GM19438 (cell line): ENCODE data around the gene CUX1.
"Not testable (repeated sequence)": the region's sequence is repeated elsewhere in the genome, so short reads cannot be mapped to it uniquely, and the experiment has no call there.

Source experiments
- ATAC-seq: cut with Tn5 transposase; IDR thresholded peaks from one replicate; pipeline ENCODE4 v1.9.1; 2021; ENCODE audit warnings: low read depth; ENCODE audit not compliant: unreplicated experiment

CUX1 gene

DNA sequence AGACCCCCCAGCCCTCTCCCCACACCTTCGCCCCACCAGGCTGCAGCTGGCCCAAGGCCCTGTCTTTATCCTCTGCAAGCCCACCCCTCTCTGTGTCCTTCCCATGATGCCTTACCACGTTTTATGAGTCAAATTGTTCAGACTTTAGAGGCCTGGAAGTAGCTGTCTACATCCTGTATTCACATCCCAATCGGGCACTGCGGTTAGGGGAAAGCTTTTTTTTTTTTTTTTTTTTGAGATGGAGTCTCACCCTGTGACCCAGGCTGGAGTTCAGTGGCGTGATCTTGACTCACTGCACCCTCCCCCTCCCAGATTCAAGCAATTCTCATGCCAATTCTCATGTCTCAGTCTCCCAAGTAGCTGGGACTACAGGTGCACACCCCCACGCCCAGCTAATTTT is 347.7 kb downstream of the CUX1 start:
- ATAC-seq = no peak

GRCh38 chr7:102167254-102167653 is 349.8 kb downstream of the CUX1 start:
- no peak for ATAC-seq

- ATAC-seq = no peak
Observed at GRCh38 chr7:102169651-102170392, 352.4 kb downstream of the CUX1 start.

DNA sequence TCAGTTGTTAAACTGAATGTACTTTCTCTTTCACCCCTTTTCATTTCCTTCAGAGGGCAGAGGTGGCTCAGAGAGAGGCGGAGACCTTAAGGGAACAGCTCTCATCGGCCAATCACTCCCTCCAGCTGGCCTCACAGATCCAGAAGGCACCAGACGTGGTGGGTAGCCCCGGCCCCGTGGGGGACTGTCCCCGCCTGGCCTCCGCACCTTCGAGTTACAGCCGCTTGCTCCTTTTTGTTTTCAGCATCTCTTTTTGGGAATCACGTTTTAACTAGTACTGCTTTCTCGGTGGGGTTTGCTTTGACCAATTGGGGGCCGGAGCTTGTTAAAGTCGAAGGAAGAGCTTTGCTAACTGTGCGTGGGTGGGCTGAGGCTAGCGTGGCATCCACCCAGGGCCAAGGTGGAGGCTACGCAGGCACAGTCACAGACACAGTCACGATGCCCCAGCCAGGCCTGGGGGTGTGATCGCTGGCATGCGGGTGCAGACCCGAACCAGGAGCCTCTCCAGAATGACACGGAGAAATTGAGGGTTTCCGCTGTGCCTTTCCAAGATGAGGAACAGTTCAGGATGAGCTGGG is 353.1 kb downstream of the CUX1 start:
- ATAC-seq = no peak

DNA sequence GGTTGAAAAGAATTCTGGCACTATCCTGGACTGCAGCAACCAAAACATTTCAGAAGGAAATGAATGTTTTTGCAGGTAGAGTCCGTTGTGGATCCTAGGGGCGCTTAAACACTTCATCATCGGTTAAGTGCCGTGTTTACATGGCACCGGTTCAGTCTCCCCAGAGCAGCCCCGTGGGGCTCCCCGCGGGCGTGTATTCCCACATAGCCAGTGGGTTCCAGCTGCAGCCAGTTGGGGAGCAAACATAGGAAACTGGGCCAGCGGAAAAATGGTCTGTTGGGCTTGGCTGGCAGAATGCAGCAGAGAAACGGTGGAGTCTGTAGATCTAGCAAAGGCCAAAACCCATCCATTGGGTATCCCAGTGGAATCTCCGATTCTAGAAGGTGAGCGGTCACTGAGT is 356.2 kb downstream of the CUX1 start:
- no peak for ATAC-seq

GRCh38 chr7:102175423-102176170 is 358.2 kb downstream of the CUX1 start:
- ATAC-seq = no peak

GRCh38 chr7:102178410-102178809 is 361.0 kb downstream of the CUX1 start:
- ATAC-seq = no peak

DNA sequence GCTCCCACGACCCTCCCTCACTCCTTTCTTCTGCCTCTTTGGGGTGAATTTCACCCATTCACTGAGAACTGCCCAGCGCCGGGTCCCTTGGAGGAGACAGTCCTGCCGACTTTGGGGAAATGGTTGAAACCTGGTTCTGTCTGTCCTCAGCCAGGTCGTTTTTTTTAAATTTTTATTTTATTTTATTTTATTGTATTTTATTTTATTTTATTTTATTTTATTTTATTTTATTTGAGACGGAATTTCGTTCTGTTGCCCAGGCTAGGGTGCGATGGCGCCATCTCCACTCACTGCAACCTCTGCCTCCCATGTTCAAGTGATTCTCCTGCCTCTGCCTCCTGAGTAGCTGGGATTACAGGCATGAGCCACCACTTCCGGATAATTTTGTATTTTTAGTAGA is 363.3 kb downstream of the CUX1 start:
- no peak for ATAC-seq

DNA sequence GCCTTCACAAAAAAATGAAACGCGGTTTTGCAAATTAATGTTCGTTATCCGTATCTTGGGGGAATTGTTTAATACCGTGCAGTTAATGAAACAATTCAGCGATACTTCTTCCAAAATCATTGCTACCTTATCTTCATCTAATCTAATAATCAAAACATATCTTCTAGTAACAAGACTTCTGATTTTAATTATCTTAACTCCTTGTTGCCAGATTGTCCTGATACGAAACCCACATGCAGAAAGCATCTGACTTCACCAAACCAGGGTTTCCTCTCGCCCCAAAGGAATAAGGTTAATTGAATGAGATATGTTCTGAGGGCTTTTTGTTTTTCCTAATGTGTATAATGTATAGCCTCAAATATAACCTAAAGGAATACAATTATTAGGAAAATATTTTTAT is 364.1 kb downstream of the CUX1 start:
- no peak for ATAC-seq

DNA sequence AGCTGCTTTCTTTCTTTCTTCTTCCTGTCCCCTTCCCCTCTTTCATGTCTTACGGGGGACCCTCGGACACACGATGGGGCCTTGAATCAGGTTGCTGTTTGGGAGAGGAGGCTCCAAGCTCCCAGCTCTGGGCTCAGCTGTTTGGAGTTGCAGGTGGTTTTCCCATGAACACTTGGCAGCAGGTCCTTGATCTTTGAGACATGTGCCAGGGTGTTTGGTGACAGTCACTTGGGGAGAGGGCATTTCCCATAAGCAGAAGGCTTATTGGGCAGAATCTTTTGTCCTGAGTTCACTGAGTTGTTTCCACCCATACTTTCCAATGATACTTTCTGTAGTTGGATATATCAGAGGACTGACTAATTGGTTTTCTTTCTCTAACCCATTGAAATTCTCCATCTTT is 364.6 kb downstream of the CUX1 start:
- ATAC-seq = no peak

DNA sequence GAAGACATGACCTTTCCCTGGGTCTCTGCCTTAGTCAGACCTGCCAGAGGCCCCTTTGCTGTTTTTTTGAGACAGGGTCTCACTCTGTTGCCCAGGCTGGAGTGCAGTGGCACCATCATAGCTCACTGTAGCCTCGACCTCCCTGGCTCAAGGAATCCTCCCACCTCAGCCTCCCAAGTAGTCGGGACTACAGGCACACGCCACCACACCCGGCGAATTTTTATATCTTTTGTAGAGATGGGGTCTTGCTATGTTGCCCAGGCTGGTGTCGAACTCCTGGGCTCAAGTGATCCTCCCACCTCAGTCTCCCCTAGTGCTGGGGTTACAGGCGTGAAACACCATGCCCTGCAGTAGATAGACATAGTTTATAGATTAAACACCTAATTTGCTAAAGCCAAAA is 366.4 kb downstream of the CUX1 start:
- ATAC-seq = not testable (repeated sequence)

DNA sequence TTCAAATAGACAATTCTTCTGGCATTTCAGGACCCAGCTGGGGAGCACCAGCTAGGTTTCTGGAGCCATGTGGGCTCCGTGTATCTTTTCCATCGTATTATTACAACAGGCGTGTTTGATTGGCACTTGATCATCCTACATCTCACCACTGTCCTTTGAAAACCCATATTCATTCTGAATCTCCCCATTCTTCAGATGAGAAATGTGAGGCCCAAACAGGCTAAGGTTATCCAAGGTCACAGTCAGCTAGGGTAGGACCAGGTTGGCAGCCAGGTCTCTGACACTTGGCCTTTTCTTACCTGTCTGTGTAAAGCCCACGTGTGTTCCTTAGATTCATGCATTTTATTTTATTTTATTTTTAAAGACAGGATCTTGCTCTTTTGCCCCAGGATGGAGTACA is 366.9 kb downstream of the CUX1 start:
- ATAC-seq = no peak

DNA sequence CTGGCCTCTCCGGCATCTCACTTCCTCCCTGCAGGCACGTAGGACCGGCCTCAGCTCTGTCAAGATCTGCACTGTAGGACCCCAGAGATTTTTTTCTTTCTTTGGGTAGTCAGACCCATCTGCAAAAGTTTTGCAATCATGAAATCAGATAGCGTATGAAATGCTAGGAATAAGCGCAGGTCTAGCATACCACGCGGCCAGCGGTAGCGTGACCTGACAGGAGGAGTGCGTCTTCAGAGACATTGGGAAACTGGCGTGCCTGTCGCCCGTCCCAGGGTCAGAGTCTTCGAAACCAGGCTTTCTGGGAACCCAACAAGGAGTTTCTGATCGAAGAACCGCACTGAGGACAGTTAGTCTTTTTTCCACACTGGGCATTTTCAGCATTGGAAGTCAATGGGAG is 368.4 kb downstream of the CUX1 start:
- ATAC-seq = no peak

- ATAC-seq = no peak
Observed at GRCh38 chr7:102186306-102186705, 368.9 kb downstream of the CUX1 start.

- no peak for ATAC-seq
Observed at GRCh38 chr7:102188746-102189145, 371.3 kb downstream of the CUX1 start.

GRCh38 chr7:102189756-102190155 is 372.3 kb downstream of the CUX1 start:
- ATAC-seq = no peak

GRCh38 chr7:102190776-102191350 is 373.4 kb downstream of the CUX1 start:
- no peak for ATAC-seq

DNA sequence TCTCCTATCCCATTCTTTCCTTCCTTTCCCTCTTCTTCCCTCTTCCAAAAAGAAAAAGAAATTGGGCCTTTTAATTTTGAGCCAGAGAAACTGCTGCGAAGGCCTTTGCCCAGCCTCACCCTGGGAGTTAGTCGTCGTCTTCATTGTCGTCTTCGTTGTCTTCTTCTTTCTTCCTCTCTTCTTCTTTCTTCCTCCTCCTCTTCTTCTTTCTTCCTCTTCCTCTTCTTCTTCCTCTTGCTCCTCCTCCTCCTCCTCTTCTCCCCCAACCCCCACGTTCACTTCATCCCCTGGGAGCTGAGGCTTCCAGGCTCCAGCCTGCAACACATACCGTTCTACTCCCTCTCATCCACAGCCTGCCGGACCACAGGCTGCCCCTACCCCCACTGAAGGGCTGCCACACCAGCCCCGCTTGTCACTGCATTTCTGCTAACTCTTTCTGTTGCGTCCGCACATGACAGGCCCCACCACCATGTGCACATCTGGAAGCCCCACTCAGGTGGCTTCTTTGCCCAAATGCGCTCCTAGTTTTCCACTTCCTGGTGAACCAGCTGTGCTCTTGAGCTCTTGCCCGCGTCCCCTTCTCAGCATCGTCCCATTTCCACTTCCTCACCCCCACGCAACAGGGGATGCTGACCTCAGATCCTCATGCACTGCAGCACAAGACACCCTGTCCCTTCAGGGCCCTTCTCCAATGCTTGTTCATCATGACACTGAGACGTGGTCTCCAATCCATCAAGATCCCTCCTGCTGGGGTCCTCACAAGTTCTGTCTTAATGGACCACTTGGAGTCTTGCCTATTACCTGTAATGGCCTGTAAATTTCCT is 374.3 kb downstream of the CUX1 start:
- ATAC-seq = no peak

DNA sequence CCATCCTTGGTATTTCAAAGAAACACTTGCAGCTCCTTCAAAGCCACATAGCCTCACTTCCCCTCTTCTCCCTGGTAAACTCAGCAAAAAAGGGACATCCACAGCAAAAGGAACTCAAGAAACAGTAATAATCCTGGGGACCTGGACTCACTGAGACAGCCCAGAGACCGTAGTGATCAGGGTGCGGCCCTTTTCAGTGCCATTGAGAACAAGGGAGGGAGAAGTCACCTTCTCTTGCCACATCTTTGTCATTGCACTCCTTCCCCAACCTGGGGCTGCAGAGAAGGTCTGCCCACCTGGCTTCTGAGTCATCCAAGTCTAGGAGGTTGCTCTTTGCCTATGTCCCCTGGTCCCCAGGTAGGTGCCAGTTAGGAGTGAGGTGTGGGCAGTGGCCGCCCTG is 375.4 kb downstream of the CUX1 start:
- no peak for ATAC-seq

DNA sequence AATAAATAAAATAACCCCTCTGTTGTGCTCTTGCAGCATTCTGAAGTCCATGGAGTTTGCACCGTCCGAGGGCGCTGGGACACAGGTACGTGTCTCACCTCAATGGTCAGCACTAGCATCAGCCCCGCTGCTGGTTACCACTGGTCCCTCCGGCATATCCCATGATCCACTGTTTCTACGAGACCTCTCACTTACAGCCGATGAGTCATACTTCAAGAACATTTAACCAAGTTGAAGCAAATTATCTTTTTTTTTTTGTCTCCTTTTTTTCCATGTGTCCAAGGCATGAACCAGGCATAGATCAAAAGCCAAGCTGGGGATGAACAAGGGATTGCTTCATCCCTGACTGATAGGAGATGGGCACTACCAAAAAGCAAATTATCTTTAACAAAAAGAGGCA is 376.4 kb downstream of the CUX1 start:
- no peak for ATAC-seq

DNA sequence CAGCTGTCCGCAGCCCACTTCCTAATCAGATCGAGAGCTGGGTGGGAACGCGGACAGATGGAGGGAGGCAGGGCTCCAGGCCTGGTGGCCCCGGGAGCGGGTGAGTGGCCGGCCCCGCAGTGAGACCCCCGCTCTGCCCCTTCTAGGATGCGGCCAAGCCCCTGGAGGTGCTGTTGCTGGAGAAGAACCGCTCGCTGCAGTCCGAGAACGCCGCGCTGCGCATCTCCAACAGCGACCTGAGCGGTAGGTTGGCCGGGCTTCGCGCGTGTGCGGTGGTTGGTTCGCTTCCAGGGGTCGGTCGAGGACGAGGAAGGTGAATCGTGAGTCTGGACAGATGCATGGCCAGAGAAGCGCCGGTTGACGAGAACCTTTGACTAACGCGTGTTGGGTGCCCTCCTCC is 377.9 kb downstream of the CUX1 start:
- no peak for ATAC-seq
